CD4-positive, alpha-beta T cell treated with Interleukin-6 for 4 hours (primary cell): Measurements from ENCODE around the gene NAP1L5.

Experiments
- DNase-seq: peaks from one replicate; pipeline ENCODE4 v3.0.0-alpha.2; 2020; ENCODE audit warnings: mixed read lengths

The NAP1L5 gene

GRCh38 chr4:88697588-88698329 lies at the start of gene NAP1L5:
Gene NAP1L5 (minus strand): TSS chr4:88697829. CDS start chr4:88697754, 75 bp downstream.
- DNase-seq: peak; percentile 72

GRCh38 chr4:88747351-88747750 lies 49.7 kb upstream of the NAP1L5 start:
- DNase-seq: no peak

- DNase-seq: no peak
These were observed 48.6 kb upstream of the NAP1L5 start for GRCh38 chr4:88746206-88746605.

GRCh38 chr4:88745581-88746163 lies 48.0 kb upstream of the NAP1L5 start:
- DNase-seq: no peak

- DNase-seq: no peak
These were observed 47.5 kb upstream of the NAP1L5 start for GRCh38 chr4:88745175-88745574.

- DNase-seq: no peak
These were observed 47.0 kb upstream of the NAP1L5 start for GRCh38 chr4:88744609-88745008.

- DNase-seq: no peak
These were observed 46.1 kb upstream of the NAP1L5 start for GRCh38 chr4:88743696-88744095.

GRCh38 chr4:88742561-88742960 lies 44.9 kb upstream of the NAP1L5 start:
- no peak for DNase-seq

- no peak for DNase-seq
These were observed 40.6 kb upstream of the NAP1L5 start for GRCh38 chr4:88738180-88738579.

GRCh38 chr4:88737307-88737941 lies 39.8 kb upstream of the NAP1L5 start:
- peak; percentile 50 for DNase-seq

GRCh38 chr4:88736264-88736663 lies 38.6 kb upstream of the NAP1L5 start:
- DNase-seq: no peak

GRCh38 chr4:88735564-88735963 lies 37.9 kb upstream of the NAP1L5 start:
- no peak for DNase-seq

- no peak for DNase-seq
These were observed 36.8 kb upstream of the NAP1L5 start for GRCh38 chr4:88734403-88734949.

- DNase-seq: no peak
These were observed 35.2 kb upstream of the NAP1L5 start for GRCh38 chr4:88732714-88733368.

- DNase-seq: no peak
These were observed 33.8 kb upstream of the NAP1L5 start for GRCh38 chr4:88731381-88731780.

- DNase-seq: no peak
These were observed 33.2 kb upstream of the NAP1L5 start for GRCh38 chr4:88730811-88731210.

- no peak for DNase-seq
These were observed 31.6 kb upstream of the NAP1L5 start for GRCh38 chr4:88729146-88729760.

GRCh38 chr4:88728146-88728545 lies 30.5 kb upstream of the NAP1L5 start:
- no peak for DNase-seq

GRCh38 chr4:88725986-88726385 lies 28.4 kb upstream of the NAP1L5 start:
- no peak for DNase-seq

- DNase-seq: no peak
These were observed 27.5 kb upstream of the NAP1L5 start for GRCh38 chr4:88725143-88725542.

GRCh38 chr4:88724406-88724805 lies 26.8 kb upstream of the NAP1L5 start:
- DNase-seq: no peak

GRCh38 chr4:88722828-88723227 lies 25.2 kb upstream of the NAP1L5 start:
- no peak for DNase-seq

GRCh38 chr4:88722276-88722780 lies 24.7 kb upstream of the NAP1L5 start:
- DNase-seq: no peak
